B cell (primary cell): ENCODE measurements around the gene CFAP61. TPM values are rescaled to one million over a fixed set of nuclear protein-coding genes. Genes with fewer than 3 reads are reported as not detected.

Experiments used
- ATAC-seq: fragments of 200-7000 bp; cut with Tn5 transposase; one replicate; pipeline ENCODE4 v1.10.0; 2021; ENCODE audit warnings: low read depth, mild to moderate bottlenecking, moderate number of reproducible peaks, moderate library complexity
- CTCF ChIA-PET: fragments of 350-600 bp; sonication (Branson Sonifier 250); formaldehyde crosslinking; loops from one replicate; lab custom pipeline; 2021; ENCODE audit warnings: antibody characterized with exemption, inconsistent platforms; lab: Charles Lee
- POLR2A ChIA-PET: fragments of 350-600 bp; sonication (Branson Sonifier 250); formaldehyde crosslinking; loops from one replicate; lab custom pipeline; 2021; ENCODE audit warnings: antibody characterized with exemption; lab: Charles Lee
- DNase-seq: peaks from one replicate; pipeline ENCODE4 v3.0.0; 2013
- H2AFZ ChIP-seq: 2 replicates; pipeline ENCODE4 v1.6.1; 2012; ENCODE audit warnings: mild to moderate bottlenecking, low read depth, low read length; ENCODE audit not compliant: insufficient read depth, poor library complexity, severe bottlenecking
- H3K27ac ChIP-seq, 2 donors: 1 replicate in 1 of 2; 2 replicates in 1 of 2; pipeline ENCODE4 v1.5.1; 2012 to 2013; ENCODE audit warnings: low read length in 2 of 2, mild to moderate bottlenecking in 2 of 2, moderate library complexity in 1 of 2
- H3K27me3 ChIP-seq, 4 experiments: fragments of 200-600 bp in 1 of 4; sonication (generic) in 1 of 4; replicated peaks in 1 of 4; 1 replicate in 2 of 4; 2 replicates in 2 of 4; pipeline versions ENCODE4 v1.6.1 to v1.7.0; 2013 to 2016; ENCODE audit warnings: low read length in 3 of 4, mild to moderate bottlenecking in 2 of 4, mixed read lengths in 1 of 4, moderate library complexity in 1 of 4; ENCODE audit not compliant: insufficient read depth in 4 of 4, control insufficient read depth in 3 of 4; ENCODE audit errors: control extremely low read depth in 1 of 4
- H3K36me3 ChIP-seq, 2 experiments: replicated peaks in 1 of 2; 1 replicate in 1 of 2; 2 replicates in 1 of 2; pipeline versions ENCODE4 v1.6.1 to v1.7.1; 2013; ENCODE audit warnings: low read length in 1 of 2; ENCODE audit not compliant: insufficient read depth in 2 of 2, control insufficient read depth in 1 of 2; ENCODE audit errors: control extremely low read depth in 1 of 2, extremely low read depth in 1 of 2
- H3K4me1 ChIP-seq, 2 donors: fragments of 200-600 bp in 1 of 2; sonication (generic) in 1 of 2; 1 replicate in 1 of 2; 2 replicates in 1 of 2; pipeline versions ENCODE4 v1.5.1 to v1.6.1; 2013 to 2017; ENCODE audit warnings: low read length in 2 of 2; ENCODE audit not compliant: control insufficient read depth in 2 of 2, insufficient read depth in 2 of 2
- H3K4me2 ChIP-seq: replicated peaks from 2 replicates; pipeline ENCODE3; 2012; ENCODE audit warnings: mild to moderate bottlenecking, low read depth, low read length; ENCODE audit not compliant: poor library complexity, severe bottlenecking
- H3K4me3 ChIP-seq, 5 experiments: fragments of 200-600 bp in 1 of 5; sonication (generic) in 1 of 5; 1 replicate in 3 of 5; 2 replicates in 2 of 5; pipeline versions ENCODE4 v1.5.1 to v1.7.0; 2011 to 2016; ENCODE audit warnings: low read length in 4 of 5, mild to moderate bottlenecking in 4 of 5, low read depth in 2 of 5, control low read depth in 1 of 5, moderate library complexity in 1 of 5; ENCODE audit not compliant: insufficient read depth in 1 of 5; ENCODE audit errors: control extremely low read depth in 1 of 5, extremely low read depth in 1 of 5
- H3K79me2 ChIP-seq: fragments of 200-600 bp; sonication (generic); one replicate; pipeline ENCODE4 v1.6.0; 2016; ENCODE audit warnings: low read length; ENCODE audit not compliant: control insufficient read depth, insufficient read depth
- H3K9ac ChIP-seq: fragments of 200-600 bp; sonication (generic); 2 replicates; pipeline ENCODE4 v1.6.1; 2017; ENCODE audit warnings: mild to moderate bottlenecking, low read length, moderate library complexity
- H3K9me3 ChIP-seq, 3 donors: one replicate each; pipeline versions ENCODE4 v1.6.1 to v1.7.1; 2013; ENCODE audit warnings: low read length in 2 of 3; ENCODE audit not compliant: control insufficient read depth in 2 of 3, insufficient read depth in 1 of 3; ENCODE audit errors: control extremely low read depth in 1 of 3
- H4K20me1 ChIP-seq: 2 replicates; pipeline ENCODE4 v1.6.0; 2012; ENCODE audit warnings: mild to moderate bottlenecking, low read length; ENCODE audit not compliant: insufficient read depth, control insufficient read depth, poor library complexity, severe bottlenecking
- H3K27ac Mint-ChIP-seq: one replicate; pipeline ENCODE4 v1.8.0; 2021; ENCODE audit warnings: mixed read lengths
- H3K27me3 Mint-ChIP-seq: one replicate; pipeline ENCODE4 v1.8.0; 2021; ENCODE audit warnings: mixed read lengths
- H3K4me1 Mint-ChIP-seq: one replicate; pipeline ENCODE4 v1.8.0; 2021; ENCODE audit warnings: mixed read lengths
- H3K4me3 Mint-ChIP-seq: one replicate; pipeline ENCODE4 v1.8.0; 2021; ENCODE audit warnings: mixed read lengths
- H3K9me3 Mint-ChIP-seq: one replicate; pipeline ENCODE4 v1.8.0; 2022; ENCODE audit warnings: mixed read lengths; ENCODE audit not compliant: insufficient read depth
- CTCF ChIP-seq: fragments of 200-600 bp; IDR thresholded peaks from one replicate; pipeline ENCODE4 v1.8.0; 2022; ENCODE audit warnings: antibody characterized with exemption, mild to moderate bottlenecking
- EZH2 ChIP-seq: IDR thresholded peaks from 2 replicates; pipeline ENCODE4 v1.6.1; 2012; ENCODE audit warnings: borderline replicate concordance, low read depth, mild to moderate bottlenecking, moderate library complexity, low read length; ENCODE audit not compliant: insufficient read depth, poor library complexity, severe bottlenecking
- WGBS: methylation state at CpG from one replicate; pipeline ENCODE4 v1.1.5; 2013; ENCODE audit warnings: missing lambda C conversion rate; ENCODE audit not compliant: insufficient coverage; 5-methylcytosine and 5-hydroxymethylcytosine counted together
- intact Hi-C: fragments of 100-400 bp; cut with micrococcal nuclease; formaldehyde crosslinking; loops from one replicate; pipeline ENCODE4 v1.10.0; 2022
- polyA plus RNA-seq: library from polyadenylated mRNA; depleted of rRNA; stranded (reverse); fragments of >200 nt; gene quantifications from 2 replicates; pipeline ENCODE4 v1.2.3, GENCODE V29; 2012
- total RNA-seq, 2 donors: library from RNA; stranded (reverse); fragments of 120-200 nt in 1 of 2; gene quantifications; 1 replicate in 1 of 2; 2 replicates in 1 of 2; pipeline versions ENCODE4 v1.2.3 to v1.2.4, GENCODE V29; 2013 to 2022

The CFAP61 gene
- total and polyA plus RNA-seq, 2 donors (not counting 1 experiment from before 2014, with no cell fraction given) = not detected

GRCh38 chr20:20235681-20236080 is 183.3 kb downstream of the CFAP61 start:
- H3K27me3 ChIP-seq = peaks cover 0 to 6% (median 0%) of the 10 kb centered on the region in 4 experiments
- no peaks in the 10 kb centered on the region for H3K4me1 ChIP-seq
- Mint-ChIP-seq H3K4me1 (no peaks in the 10 kb centered on the region), H3K27ac (no peak overlapping the region), H3K27me3 (peaks cover 14% of the 10 kb centered on the region), H3K9me3 (no peaks in the 10 kb centered on the region), H3K4me3 (no peak overlapping the region)
- no peak overlapping the region for H2AFZ ChIP-seq
- POLR2A ChIA-PET = no interaction called here
- TF ChIP-seq CTCF (no peak), EZH2 (no peak)
- H3K4me3 ChIP-seq = no peak overlapping the region
- H4K20me1 ChIP-seq = no peaks in the 10 kb centered on the region
- no peak overlapping the region for H3K4me2 ChIP-seq
- no peaks in the 10 kb centered on the region for H3K79me2 ChIP-seq
- CTCF ChIA-PET = no interaction called here
- no peaks in the 10 kb centered on the region for H3K9me3 ChIP-seq
- WGBS = 92% methylated on average over 3 of the region's 4 CpGs
- intact Hi-C loops = loop anchor here (2.0 kb wide), 1 partner anchor 153 kb away; no protein-coding TSS in a partner anchor
- DNase-seq = no peak
- no peak overlapping the region for H3K27ac ChIP-seq
- H3K9ac ChIP-seq = no peak overlapping the region
- no peak for ATAC-seq
- H3K36me3 ChIP-seq = no peaks in the 10 kb centered on the region

GRCh38 chr20:20237093-20237959 is 185.0 kb downstream of the CFAP61 start:
- H3K9ac ChIP-seq = no peak overlapping the region
- peak; percentile 61 for TF ChIP-seq CTCF
- no peak for TF ChIP-seq EZH2
- ChIA-PET POLR2A (no interaction called here), CTCF (interaction anchor here (0.9 to 1.6 kb wide), 4 partner anchors 8 to 356 kb away, joined by 3 to 5 read pairs (median 4); no protein-coding TSS in a partner anchor)
- H3K4me3 ChIP-seq = no peak overlapping the region
- no peaks in the 10 kb centered on the region for H4K20me1 ChIP-seq
- 21% methylated on average over 4 of the region's 11 CpGs for WGBS
- intact Hi-C loops = loop anchor here (2.0 kb wide), 1 partner anchor 155 kb away; no protein-coding TSS in a partner anchor
- H3K9me3 Mint-ChIP-seq = no peaks in the 10 kb centered on the region
- H3K4me1 Mint-ChIP-seq = no peaks in the 10 kb centered on the region
- H2AFZ ChIP-seq = no peak overlapping the region
- H3K4me1 ChIP-seq = no peaks in the 10 kb centered on the region
- DNase-seq (peak; percentile 9), ATAC-seq (no peak)
- H3K4me2 ChIP-seq = no peak overlapping the region
- no peaks in the 10 kb centered on the region for H3K79me2 ChIP-seq
- H3K27ac ChIP-seq = no peak overlapping the region
- H3K27me3 ChIP-seq = peaks cover 0 to 6% (median 0%) of the 10 kb centered on the region in 4 experiments
- no peaks in the 10 kb centered on the region for H3K36me3 ChIP-seq
- H3K9me3 ChIP-seq = no peaks in the 10 kb centered on the region
- H3K27ac Mint-ChIP-seq = no peak overlapping the region
- H3K4me3 Mint-ChIP-seq = no peak overlapping the region
- peaks cover 12% of the 10 kb centered on the region for H3K27me3 Mint-ChIP-seq
